T-helper 1 cell treated with Interleukin-12 subunit alpha and Interleukin-12 subunit beta and Interleukin-4 antibody, amounts not matched to agents 30 ng/mL and 1 ng/mL, for 36 hours (primary cell): ENCODE results near the gene CLDN3. TPM values are rescaled to one million over a fixed set of nuclear protein-coding genes. Genes with fewer than 3 reads are reported as not detected.
"Not testable (repeated sequence)": the region's sequence is repeated elsewhere in the genome, so short reads cannot be mapped to it uniquely, and the experiment has no call there.

Experiments
- intact Hi-C: fragments of 100-400 bp; cut with micrococcal nuclease; formaldehyde crosslinking; loops from one replicate; pipeline ENCODE4 v1.15.1; 2024
- total RNA-seq: library from RNA; stranded (reverse); gene quantifications from 2 replicates; pipeline ENCODE4 v1.2.3, GENCODE V29; 2022

Gene CLDN3
- total RNA-seq, 1 donor from 2014 or later, result not detected

GRCh38 chr7:73738220-73738611 lies 31.9 kb downstream of the CLDN3 start:
- intact Hi-C loops, result loop anchor here (1.0 to 10.0 kb wide), 15 partner anchors 19 to 910 kb away; partner anchors contain the start of genes BAZ1B, BCL7B, BUD23 and DNAJC30

- intact Hi-C loops, result loop anchor here (1.0 to 10.0 kb wide), 15 partner anchors 18 to 909 kb away; partner anchors contain the start of genes BAZ1B, BCL7B, BUD23 and DNAJC30
These were observed 32.4 kb downstream of the CLDN3 start for GRCh38 chr7:73737491-73738219.

GRCh38 chr7:73736885-73737284 lies 33.2 kb downstream of the CLDN3 start:
- intact Hi-C loops, result loop anchor here (5.0 to 10.0 kb wide), 3 partner anchors 435 to 812 kb away; partner anchors contain the start of genes EIF4H, POM121 and RFC2

- intact Hi-C loops, result loop anchor here (5.0 to 10.0 kb wide), 3 partner anchors 437 to 811 kb away; partner anchors contain the start of genes EIF4H, POM121 and RFC2
These were observed 34.6 kb downstream of the CLDN3 start for GRCh38 chr7:73735528-73735905.

- intact Hi-C loops, result loop anchor here (1.0 to 10.0 kb wide), 11 partner anchors 10 to 810 kb away; partner anchors contain the start of genes BAZ1B, BUD23, DNAJC30 and EIF4H
These were observed 35.2 kb downstream of the CLDN3 start for GRCh38 chr7:73734619-73735527.

- intact Hi-C loops, result loop anchor here (10.0 kb wide), 1 partner anchor 808 kb away; the partner anchor contains the start of gene POM121
These were observed 37.7 kb downstream of the CLDN3 start for GRCh38 chr7:73732397-73732796.

GRCh38 chr7:73730485-73730884 lies 39.6 kb downstream of the CLDN3 start:
- intact Hi-C loops, result loop anchor here (10.0 kb wide), 1 partner anchor 806 kb away; the partner anchor contains the start of gene POM121

GRCh38 chr7:73728551-73728950 lies 41.5 kb downstream of the CLDN3 start:
- intact Hi-C loops, result no loop called here

GRCh38 chr7:73727952-73728351 lies 42.1 kb downstream of the CLDN3 start:
- intact Hi-C loops, result no loop called here

- intact Hi-C loops, result no loop called here
These were observed 44.0 kb downstream of the CLDN3 start for GRCh38 chr7:73726083-73726466.

GRCh38 chr7:73723813-73724212 lies 46.3 kb downstream of the CLDN3 start:
- intact Hi-C loops, result no loop called here

GRCh38 chr7:73722785-73723184 lies 47.3 kb downstream of the CLDN3 start:
- intact Hi-C loops, result no loop called here

- intact Hi-C loops, result not testable (repeated sequence)
These were observed 47.9 kb downstream of the CLDN3 start for GRCh38 chr7:73722182-73722581.

- intact Hi-C loops, result no loop called here
These were observed 48.7 kb downstream of the CLDN3 start for GRCh38 chr7:73721377-73721817.

- intact Hi-C loops, result not testable (repeated sequence)
These were observed 49.6 kb downstream of the CLDN3 start for GRCh38 chr7:73720443-73720842.

- intact Hi-C loops, result loop anchor here (1.0 to 2.0 kb wide), 5 partner anchors 15 to 197 kb away; partner anchors contain the start of genes ABHD11, BAZ1B, MLXIPL and TBL2
These were observed 50.3 kb downstream of the CLDN3 start for GRCh38 chr7:73719806-73720169.

Other genes starting within 250 kb of the CLDN3 start
- 89.0 and 95.4 TPM in 2 replicates for gene BAZ1B, start 248.0 kb downstream of the CLDN3 start, total RNA-seq
- 78.6 and 82.7 TPM in 2 replicates for gene BCL7B, start 212.6 kb downstream of the CLDN3 start, total RNA-seq
- 35.4 and 35.5 TPM in 2 replicates for gene TBL2, start 191.7 kb downstream of the CLDN3 start, total RNA-seq
- gene MLXIPL, start 145.7 kb downstream of the CLDN3 start, total RNA-seq, result not detected in 2 replicates
- 0.15 and 0.27 TPM in 2 replicates for gene VPS37D, start 102.4 kb downstream of the CLDN3 start, total RNA-seq
- gene DNAJC30, start 86.8 kb downstream of the CLDN3 start, total RNA-seq, result 8.3 and 9.3 TPM in 2 replicates
- 72.8 and 78.7 TPM in 2 replicates for gene BUD23, start 86.7 kb downstream of the CLDN3 start, total RNA-seq
- 15.7 and 16.4 TPM in 2 replicates for gene STX1A, start 50.6 kb downstream of the CLDN3 start, total RNA-seq
- gene ABHD11, start 31.5 kb downstream of the CLDN3 start, total RNA-seq, result 13.2 and 16.7 TPM in 2 replicates
- not detected in 2 replicates for gene CLDN4, start 60.7 kb upstream of the CLDN3 start, total RNA-seq
- gene METTL27, start 72.2 kb upstream of the CLDN3 start, total RNA-seq, result 1.7 and 2.1 TPM in 2 replicates
- not detected in 2 replicates for gene TMEM270, start 90.9 kb upstream of the CLDN3 start, total RNA-seq